T-helper 2 cell treated with Interferon-gamma antibody and Interleukin-4, amounts not matched to agents 5 μg/mL and 100 μg/mL, for 36 hours (primary cell): ENCODE measurements around the gene HMGN4.
"Not testable (repeated sequence)": the region's sequence is repeated elsewhere in the genome, so short reads cannot be mapped to it uniquely, and the experiment has no call there.

Source experiments
- DNase-seq: peaks from one replicate; pipeline ENCODE4 v3.0.0; 2021; ENCODE audit warnings: low spot score
- H3K27ac Mint-ChIP-seq: one replicate; pipeline ENCODE4 v1.8.0; 2021; ENCODE audit warnings: mild to moderate bottlenecking, mixed read lengths
- H3K27me3 Mint-ChIP-seq: one replicate; pipeline ENCODE4 v1.8.0; 2021; ENCODE audit warnings: low read depth, mixed read lengths
- H3K36me3 Mint-ChIP-seq: one replicate; pipeline ENCODE4 v1.8.0; 2021; ENCODE audit warnings: low read depth, mixed read lengths
- H3K4me1 Mint-ChIP-seq: one replicate; pipeline ENCODE4 v1.8.0; 2021; ENCODE audit warnings: low read depth, mixed read lengths
- H3K4me3 Mint-ChIP-seq: one replicate; pipeline ENCODE4 v1.8.0; 2022; ENCODE audit warnings: mild to moderate bottlenecking, moderate library complexity, mixed read lengths
- H3K9me3 Mint-ChIP-seq: one replicate; pipeline ENCODE4 v1.8.0; 2021; ENCODE audit warnings: mixed read lengths

HMGN4 gene

DNA sequence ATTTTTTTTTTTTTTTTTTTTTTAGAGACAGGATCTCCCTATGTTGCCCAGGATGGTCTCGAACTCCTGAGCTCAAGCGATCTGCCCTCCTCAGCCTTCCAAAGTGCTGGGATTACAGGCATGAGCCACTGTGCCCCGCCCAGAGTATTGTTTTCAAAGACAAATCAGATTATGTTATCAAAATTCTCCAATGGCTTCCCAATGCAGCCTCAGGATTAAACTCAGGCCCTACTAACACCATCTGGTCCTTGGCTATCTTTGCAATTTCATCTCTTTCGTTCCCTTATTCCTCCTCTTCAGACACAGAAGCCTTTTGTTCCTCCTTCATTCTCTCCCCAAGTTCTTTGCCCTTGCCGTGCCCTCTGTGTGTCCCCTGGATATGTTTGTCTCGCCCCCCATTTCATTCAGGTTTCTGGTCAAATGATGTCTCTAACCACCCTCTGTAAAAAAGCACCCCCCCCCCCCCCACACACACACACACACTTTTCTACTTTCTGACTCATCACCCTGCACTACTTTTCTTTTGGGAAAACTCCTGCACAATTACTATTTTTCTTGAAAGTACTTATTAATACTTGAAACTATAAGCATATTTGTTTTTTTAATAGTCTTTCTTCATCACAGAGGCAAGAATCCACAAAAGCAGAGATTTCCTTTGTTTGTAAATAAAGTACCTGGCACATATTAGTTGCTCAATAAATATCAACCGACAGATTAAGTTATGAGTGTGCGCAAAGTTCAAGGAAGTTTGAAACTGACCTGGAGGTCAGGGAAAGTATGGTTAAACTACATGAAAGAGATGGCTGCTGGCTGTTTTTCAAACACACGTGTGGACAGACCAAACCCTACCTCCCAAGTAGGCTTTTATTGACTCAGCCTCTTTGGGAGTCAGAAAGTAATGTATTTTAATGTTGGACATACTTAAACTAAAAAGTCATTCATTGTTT, 21.4 kb upstream of the HMGN4 start:
- Mint-ChIP-seq H3K4me1 (peaks cover 11% of the 10 kb centered on the region), H3K36me3 (no peaks in the 10 kb centered on the region), H3K27me3 (peaks cover 8% of the 10 kb centered on the region), H3K4me3 (no peak overlapping the region), H3K9me3 (no peaks in the 10 kb centered on the region), H3K27ac (no peak overlapping the region)
- DNase-seq: no peak

GRCh38 chr6:26519359-26519758, 18.8 kb upstream of the HMGN4 start:
- no peaks in the 10 kb centered on the region for H3K36me3 Mint-ChIP-seq
- no peak overlapping the region for H3K27ac Mint-ChIP-seq
- peaks cover 30% of the 10 kb centered on the region for H3K4me1 Mint-ChIP-seq
- no peak overlapping the region for H3K4me3 Mint-ChIP-seq
- H3K9me3 Mint-ChIP-seq: no peaks in the 10 kb centered on the region
- peaks cover 8% of the 10 kb centered on the region for H3K27me3 Mint-ChIP-seq
- DNase-seq: no peak

GRCh38 chr6:26520237-26520849, 17.8 kb upstream of the HMGN4 start:
- Mint-ChIP-seq H3K36me3 (peaks cover 2% of the 10 kb centered on the region), H3K9me3 (no peaks in the 10 kb centered on the region), H3K27ac (peak overlapping the region; percentile 88), H3K27me3 (peaks cover 8% of the 10 kb centered on the region), H3K4me1 (peaks cover 34% of the 10 kb centered on the region), H3K4me3 (peak overlapping the region; percentile 76)
- DNase-seq: no peak

GRCh38 chr6:26520850-26521599, 17.1 kb upstream of the HMGN4 start:
- Mint-ChIP-seq H3K27ac (peak overlapping the region; percentile 96), H3K27me3 (peaks cover 5% of the 10 kb centered on the region), H3K4me1 (peaks cover 34% of the 10 kb centered on the region), H3K9me3 (no peaks in the 10 kb centered on the region), H3K36me3 (peaks cover 2% of the 10 kb centered on the region), H3K4me3 (peak overlapping the region; percentile 80)
- peak; percentile 79 for DNase-seq

DNA sequence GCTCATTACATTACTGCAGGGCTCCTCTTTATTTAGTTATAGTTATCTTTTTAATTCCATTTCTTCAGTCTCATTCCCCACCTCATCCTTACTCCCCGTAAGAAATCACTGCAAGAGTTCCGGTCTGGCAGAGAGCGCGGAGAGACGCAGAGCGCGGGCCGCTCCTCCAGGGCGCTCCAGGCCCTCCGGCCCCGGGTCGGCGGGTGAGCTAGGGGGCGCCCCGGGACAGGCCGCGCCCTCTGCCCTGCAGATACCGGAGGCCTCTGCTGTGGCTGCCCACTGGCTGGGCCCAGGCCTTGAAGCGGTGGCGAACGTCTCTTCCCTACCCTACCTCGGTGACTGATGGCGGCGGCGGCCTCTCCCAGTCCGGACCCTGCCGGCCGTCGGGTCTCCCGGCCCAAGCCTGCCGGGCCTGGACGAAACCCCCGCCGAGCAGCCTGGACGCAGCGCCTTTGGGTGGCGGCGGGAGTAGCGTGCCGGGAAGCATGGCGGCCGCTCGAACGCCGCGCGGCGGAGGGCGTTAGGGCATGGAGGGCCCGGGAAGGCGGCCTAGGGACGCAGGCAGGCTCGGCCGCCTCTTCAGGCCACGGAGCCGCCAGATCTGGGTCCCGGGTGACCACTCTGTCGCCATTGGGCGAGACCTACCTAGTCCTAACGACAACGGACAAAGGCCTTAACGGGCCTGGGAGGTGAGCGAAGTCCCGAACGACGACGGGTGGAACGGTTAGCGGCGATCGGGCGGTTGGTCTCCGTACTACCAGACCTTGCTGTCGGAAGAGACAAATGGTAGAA, 16.4 kb upstream of the HMGN4 start:
- H3K4me3 Mint-ChIP-seq: peak overlapping the region; percentile 80
- no peaks in the 10 kb centered on the region for H3K9me3 Mint-ChIP-seq
- peak overlapping the region; percentile 96 for H3K27ac Mint-ChIP-seq
- DNase-seq: peak; percentile 81
- peaks cover 34% of the 10 kb centered on the region for H3K4me1 Mint-ChIP-seq
- H3K36me3 Mint-ChIP-seq: peaks cover 2% of the 10 kb centered on the region
- peaks cover 2% of the 10 kb centered on the region for H3K27me3 Mint-ChIP-seq

DNA sequence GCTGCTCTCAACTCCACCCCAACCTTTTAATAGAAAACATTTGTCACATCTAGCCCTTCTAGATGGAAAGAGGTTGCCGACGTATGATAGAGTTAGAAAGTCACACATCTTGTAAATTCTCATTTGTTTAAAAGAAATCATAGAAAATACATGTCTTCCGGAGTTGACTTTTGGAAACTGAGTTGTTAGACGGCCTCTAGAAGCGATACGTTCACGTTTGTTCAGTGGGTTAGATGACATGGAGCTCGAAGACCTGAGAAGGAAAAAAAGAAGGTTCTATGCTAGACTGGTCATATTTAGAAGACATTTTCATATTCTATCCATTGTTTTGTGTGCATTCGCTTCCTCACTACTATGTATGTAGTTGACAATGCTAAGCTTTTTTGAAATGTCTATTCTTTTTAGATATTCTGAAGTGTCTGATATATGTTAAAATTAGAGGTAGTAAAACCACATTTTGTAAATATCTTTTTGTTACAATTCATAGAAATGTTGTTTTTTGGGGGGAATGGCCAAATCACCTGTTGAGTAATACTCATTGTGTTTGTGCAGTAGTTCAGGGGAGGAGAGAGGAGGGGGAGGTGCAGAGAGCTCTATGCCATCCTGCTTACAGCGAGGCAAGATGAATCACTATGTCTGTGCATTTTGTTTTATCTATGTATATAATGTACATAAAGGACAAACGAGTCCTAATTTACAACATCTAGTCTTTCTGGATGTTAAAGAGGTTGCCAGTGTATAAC, 15.5 kb upstream of the HMGN4 start:
- not testable (repeated sequence) for DNase-seq, H3K36me3 Mint-ChIP-seq, H3K9me3 Mint-ChIP-seq, H3K27me3 Mint-ChIP-seq
- H3K4me3 Mint-ChIP-seq: peak overlapping the region; percentile 80
- peaks cover 34% of the 10 kb centered on the region for H3K4me1 Mint-ChIP-seq
- H3K27ac Mint-ChIP-seq: peak overlapping the region; percentile 86

DNA sequence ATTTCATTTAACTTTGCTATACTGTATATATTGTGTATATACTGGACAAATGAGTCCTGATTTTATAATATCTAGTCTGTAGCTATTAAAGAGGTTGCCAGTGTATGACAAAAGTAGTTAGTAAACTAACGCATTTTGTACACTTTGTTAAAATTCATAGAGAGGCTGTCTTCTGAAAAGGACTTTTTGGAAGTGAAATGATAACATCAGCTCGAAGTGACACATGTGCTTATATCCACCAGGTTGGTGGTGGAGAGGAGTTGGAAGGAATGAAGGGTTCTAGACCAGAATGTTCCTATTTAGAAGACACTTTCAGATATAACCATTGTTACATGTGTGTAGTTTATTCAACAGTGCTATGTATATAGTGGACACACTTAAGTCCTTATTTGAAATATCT, 13.9 kb upstream of the HMGN4 start:
- H3K36me3 Mint-ChIP-seq, H3K27ac Mint-ChIP-seq, H3K4me3 Mint-ChIP-seq, DNase-seq, H3K9me3 Mint-ChIP-seq, H3K27me3 Mint-ChIP-seq: not testable (repeated sequence)
- H3K4me1 Mint-ChIP-seq: peaks cover 34% of the 10 kb centered on the region

DNA sequence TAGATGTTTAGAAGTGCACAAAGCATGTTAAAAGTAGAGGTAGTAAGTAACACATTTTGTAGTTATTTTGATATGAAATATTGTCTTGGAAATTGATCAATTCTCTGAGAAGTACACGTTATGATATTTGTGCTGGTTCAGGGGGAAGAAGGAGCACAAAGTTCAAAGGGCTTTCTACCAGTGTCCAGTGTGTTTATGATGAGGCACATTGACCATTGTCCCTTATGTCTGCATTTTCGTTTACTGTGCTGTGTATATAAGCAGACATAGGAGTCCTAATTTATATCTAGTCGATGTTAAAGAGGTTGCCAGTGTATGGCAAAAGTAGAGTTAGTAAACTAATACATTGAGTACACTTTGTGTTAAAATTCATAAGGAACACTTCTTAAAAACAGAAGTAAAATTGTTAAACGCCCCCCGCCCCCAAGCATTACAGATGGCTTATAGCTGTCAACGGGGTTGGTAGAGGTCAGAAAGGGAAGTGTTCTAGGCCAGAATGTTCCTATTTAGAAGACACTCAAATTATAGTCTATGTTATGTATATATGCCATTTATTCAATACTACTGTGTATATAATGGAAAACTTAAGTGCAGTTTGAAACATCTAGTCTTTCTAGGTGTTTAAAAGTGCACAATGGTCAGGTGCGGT, 13.3 kb upstream of the HMGN4 start:
- Mint-ChIP-seq H3K36me3 (peaks cover 2% of the 10 kb centered on the region), H3K4me1 (peaks cover 34% of the 10 kb centered on the region), H3K4me3 (no peak overlapping the region), H3K27me3 (peaks cover 2% of the 10 kb centered on the region), H3K9me3 (no peaks in the 10 kb centered on the region), H3K27ac (no peak overlapping the region)
- DNase-seq: no peak

GRCh38 chr6:26525838-26526237, 12.3 kb upstream of the HMGN4 start:
- Mint-ChIP-seq H3K9me3 (no peaks in the 10 kb centered on the region), H3K27me3 (peaks cover 2% of the 10 kb centered on the region), H3K27ac (no peak overlapping the region), H3K4me3 (no peak overlapping the region), H3K4me1 (peaks cover 28% of the 10 kb centered on the region), H3K36me3 (peaks cover 2% of the 10 kb centered on the region)
- DNase-seq: no peak

GRCh38 chr6:26526928-26527327, 11.2 kb upstream of the HMGN4 start:
- H3K4me1 Mint-ChIP-seq: peaks cover 29% of the 10 kb centered on the region
- H3K4me3 Mint-ChIP-seq: no peak overlapping the region
- H3K27me3 Mint-ChIP-seq: no peaks in the 10 kb centered on the region
- peaks cover 2% of the 10 kb centered on the region for H3K36me3 Mint-ChIP-seq
- H3K9me3 Mint-ChIP-seq: no peaks in the 10 kb centered on the region
- H3K27ac Mint-ChIP-seq: no peak overlapping the region
- no peak for DNase-seq

DNA sequence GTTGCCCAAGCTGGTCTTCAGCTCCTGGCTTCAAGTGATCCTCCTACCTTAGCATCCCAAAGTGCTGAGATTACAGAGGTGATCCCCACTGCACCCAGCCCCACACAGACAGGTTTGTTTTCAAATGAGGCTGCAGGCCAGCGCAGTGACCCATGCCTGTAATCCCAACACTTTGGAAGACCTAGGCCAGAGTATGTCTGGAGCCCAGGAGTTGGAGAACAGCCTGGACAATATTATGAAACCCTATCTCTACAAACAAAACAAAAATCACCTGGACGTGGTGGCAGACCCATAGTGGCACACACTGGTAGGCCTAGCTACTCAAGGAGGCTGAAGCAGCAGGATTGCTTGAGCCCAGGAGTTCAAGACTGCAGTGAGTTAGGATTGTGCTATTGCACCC, 8.0 kb upstream of the HMGN4 start:
- Mint-ChIP-seq H3K4me1 (peaks cover 27% of the 10 kb centered on the region), H3K4me3 (no peak overlapping the region), H3K9me3 (no peaks in the 10 kb centered on the region), H3K36me3 (no peaks in the 10 kb centered on the region), H3K27me3 (peaks cover 4% of the 10 kb centered on the region), H3K27ac (no peak overlapping the region)
- DNase-seq: no peak

- H3K27ac Mint-ChIP-seq: peak overlapping the region; percentile 59
- peaks cover 34% of the 10 kb centered on the region for H3K4me1 Mint-ChIP-seq
- peaks cover 4% of the 10 kb centered on the region for H3K27me3 Mint-ChIP-seq
- H3K9me3 Mint-ChIP-seq: no peaks in the 10 kb centered on the region
- H3K36me3 Mint-ChIP-seq: no peaks in the 10 kb centered on the region
- peak overlapping the region; percentile 7 for H3K4me3 Mint-ChIP-seq
- no peak for DNase-seq
Measured at GRCh38 chr6:26531897-26532296, 6.3 kb upstream of the HMGN4 start.
